ENCODE data around the gene MTMR8.
"Not testable (repeated sequence)": the region's sequence is repeated elsewhere in the genome, so short reads cannot be mapped to it uniquely, and the experiment has no call there.

The MTMR8 gene

GRCh38 chrX:64380789-64381188, 14.5 kb downstream of the MTMR8 start:
- not testable (repeated sequence) for H3K36me3 ChIP-seq (ENCODE audit: control insufficient read depth, low read depth, low read length); H3K27me3 ChIP-seq (ENCODE audit: control insufficient read depth, insufficient read depth, low read length); H3K4me3 ChIP-seq (ENCODE audit: low read length); H3K4me1 ChIP-seq (ENCODE audit: control insufficient read depth, low read depth, low read length); H3K27ac ChIP-seq (ENCODE audit: low read length); H3K9ac ChIP-seq (ENCODE audit: low read length)
- H3K9me3 ChIP-seq (ENCODE audit: control insufficient read depth, low read depth, low read length), result peaks cover 38% of the 10 kb centered on the region

DNA sequence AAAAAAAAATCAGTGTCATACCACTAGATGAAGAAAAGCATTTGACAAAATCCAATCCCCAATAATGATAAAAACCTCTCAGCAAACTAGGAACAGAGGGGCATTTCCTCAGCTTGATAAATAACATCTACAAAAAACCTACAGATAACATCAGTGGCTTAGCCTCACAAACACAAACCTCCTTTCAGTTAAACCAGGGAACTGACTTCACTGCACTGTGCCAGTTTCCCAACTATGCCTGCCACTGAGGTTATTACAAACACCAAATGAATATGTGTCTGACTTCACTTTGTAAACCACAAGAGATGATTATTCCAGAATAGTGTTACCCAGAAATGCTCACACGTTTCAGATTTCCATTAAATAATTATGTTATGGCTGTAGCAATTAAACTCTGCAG, 15.3 kb downstream of the MTMR8 start:
- H3K27me3 ChIP-seq (ENCODE audit: control insufficient read depth, insufficient read depth, low read length), result no peaks in the 10 kb centered on the region
- no peak overlapping the region for H3K9ac ChIP-seq (ENCODE audit: low read length)
- no peak overlapping the region for H3K27ac ChIP-seq (ENCODE audit: low read length)
- no peaks in the 10 kb centered on the region for H3K36me3 ChIP-seq (ENCODE audit: control insufficient read depth, low read depth, low read length)
- no peaks in the 10 kb centered on the region for H3K4me1 ChIP-seq (ENCODE audit: control insufficient read depth, low read depth, low read length)
- no peak overlapping the region for H3K4me3 ChIP-seq (ENCODE audit: low read length)
- peaks cover 37% of the 10 kb centered on the region for H3K9me3 ChIP-seq (ENCODE audit: control insufficient read depth, low read depth, low read length)

DNA sequence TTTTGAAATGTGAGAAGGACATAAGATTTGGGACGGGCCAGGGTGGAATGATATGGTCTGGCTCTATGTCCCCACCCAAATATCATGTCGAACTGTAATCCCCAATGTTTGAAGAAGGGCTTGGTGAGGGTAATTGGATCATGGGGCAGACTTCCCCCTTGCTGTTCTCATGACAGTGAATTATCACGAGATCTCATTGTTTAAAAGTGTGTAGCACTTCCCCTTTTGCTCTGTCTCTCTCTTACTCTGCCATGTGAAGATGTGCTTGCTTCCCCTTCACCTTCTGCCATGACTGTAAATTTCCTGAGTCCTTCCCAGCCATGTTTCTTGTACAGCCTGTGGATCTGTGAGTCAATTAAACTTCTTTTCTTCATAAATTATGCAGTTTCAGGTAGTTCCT, 17.5 kb downstream of the MTMR8 start:
- Histone ChIP-seq H3K4me1 (ENCODE audit: control insufficient read depth, low read depth, low read length) (no peaks in the 10 kb centered on the region), H3K9me3 (ENCODE audit: control insufficient read depth, low read depth, low read length) (peaks cover 28% of the 10 kb centered on the region), H3K27me3 (ENCODE audit: control insufficient read depth, insufficient read depth, low read length) (no peaks in the 10 kb centered on the region)

DNA sequence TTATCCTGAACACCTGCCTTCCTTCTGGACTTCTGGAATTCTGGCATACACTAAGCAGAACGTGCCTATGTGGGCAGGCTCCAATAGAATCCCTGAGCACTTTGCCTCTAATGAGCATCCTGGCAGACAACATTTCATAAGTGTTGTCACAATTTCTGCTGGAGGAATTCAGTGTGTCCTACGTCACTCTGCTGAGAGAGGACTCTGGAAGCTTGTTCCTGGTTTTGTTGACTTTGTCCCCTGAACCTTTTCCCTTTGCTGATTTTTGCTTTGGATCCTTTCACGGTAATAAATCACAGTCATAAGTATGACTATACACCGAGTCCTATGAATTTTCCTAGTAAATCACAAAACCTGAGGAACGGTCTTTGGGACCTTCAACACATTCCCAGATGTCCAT, 43.2 kb downstream of the MTMR8 start:
- H3K27ac ChIP-seq (ENCODE audit: low read length), result no peak overlapping the region
- no peaks in the 10 kb centered on the region for H3K27me3 ChIP-seq (ENCODE audit: control insufficient read depth, insufficient read depth, low read length)
- no peak overlapping the region for H3K9ac ChIP-seq (ENCODE audit: low read length)
- no peaks in the 10 kb centered on the region for H3K36me3 ChIP-seq (ENCODE audit: control insufficient read depth, low read depth, low read length)
- peaks cover 22% of the 10 kb centered on the region for H3K9me3 ChIP-seq (ENCODE audit: control insufficient read depth, low read depth, low read length)
- H3K4me3 ChIP-seq (ENCODE audit: low read length), result no peak overlapping the region
- H3K4me1 ChIP-seq (ENCODE audit: control insufficient read depth, low read depth, low read length), result no peaks in the 10 kb centered on the region

More for the DNA sequence above, 17.5 kb downstream of the MTMR8 start:
- no peak overlapping the region for H3K4me3 ChIP-seq (ENCODE audit: low read length)
- H3K36me3 ChIP-seq (ENCODE audit: control insufficient read depth, low read depth, low read length), result no peaks in the 10 kb centered on the region
- H3K9ac ChIP-seq (ENCODE audit: low read length), result no peak overlapping the region
- H3K27ac ChIP-seq (ENCODE audit: low read length), result no peak overlapping the region

- H3K4me3 ChIP-seq (ENCODE audit: low read length), result no peak overlapping the region
- H3K9ac ChIP-seq (ENCODE audit: low read length), result no peak overlapping the region
- H3K27ac ChIP-seq (ENCODE audit: low read length), result no peak overlapping the region
- H3K36me3 ChIP-seq (ENCODE audit: control insufficient read depth, low read depth, low read length), result no peaks in the 10 kb centered on the region
- peaks cover 26% of the 10 kb centered on the region for H3K9me3 ChIP-seq (ENCODE audit: control insufficient read depth, low read depth, low read length)
- H3K27me3 ChIP-seq (ENCODE audit: control insufficient read depth, insufficient read depth, low read length), result no peaks in the 10 kb centered on the region
- no peaks in the 10 kb centered on the region for H3K4me1 ChIP-seq (ENCODE audit: control insufficient read depth, low read depth, low read length)
Measured at GRCh38 chrX:64350521-64350920, 44.7 kb downstream of the MTMR8 start.

DNA sequence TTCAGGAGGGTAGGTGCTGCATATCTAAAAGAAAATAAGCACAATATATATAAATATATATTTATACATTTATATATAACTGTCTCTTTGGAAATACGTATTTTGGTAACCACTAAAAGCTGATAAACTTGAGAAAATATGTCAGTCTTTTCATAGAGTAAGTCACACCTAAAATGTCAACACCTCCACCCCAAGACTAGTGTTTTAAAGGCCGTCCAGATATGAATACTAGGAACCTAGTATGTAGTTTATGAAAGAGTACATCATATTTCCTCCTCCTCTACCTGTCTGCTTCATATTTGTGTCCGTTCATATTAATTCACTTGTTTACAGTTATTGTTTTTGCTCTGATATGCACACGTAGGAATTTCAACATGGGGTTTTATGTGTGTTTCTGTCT, 45.2 kb downstream of the MTMR8 start:
- Histone ChIP-seq H3K27ac (ENCODE audit: low read length) (no peak overlapping the region), H3K36me3 (ENCODE audit: control insufficient read depth, low read depth, low read length) (no peaks in the 10 kb centered on the region), H3K4me1 (ENCODE audit: control insufficient read depth, low read depth, low read length) (no peaks in the 10 kb centered on the region), H3K9ac (ENCODE audit: low read length) (no peak overlapping the region), H3K4me3 (ENCODE audit: low read length) (no peak overlapping the region), H3K27me3 (ENCODE audit: control insufficient read depth, insufficient read depth, low read length) (no peaks in the 10 kb centered on the region), H3K9me3 (ENCODE audit: control insufficient read depth, low read depth, low read length) (peaks cover 26% of the 10 kb centered on the region)

DNA sequence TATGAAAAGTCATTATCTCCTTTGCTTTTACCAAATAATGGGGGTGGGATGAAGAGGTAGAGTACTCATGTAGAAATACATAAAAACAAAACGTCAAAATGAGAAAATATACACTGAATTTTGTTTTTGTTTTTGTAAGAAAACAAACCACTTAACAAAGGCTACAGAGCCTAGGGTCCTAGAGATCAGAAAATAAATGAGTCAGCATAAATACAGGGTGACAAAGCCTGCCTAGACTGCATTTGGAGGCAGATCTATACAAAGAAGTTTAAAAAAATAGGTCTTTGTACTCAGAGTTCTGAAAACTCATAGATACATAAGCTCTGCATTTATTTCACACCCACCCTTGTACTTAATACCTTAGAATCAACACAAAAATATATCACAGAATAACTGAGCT, 52.4 kb downstream of the MTMR8 start:
- no peaks in the 10 kb centered on the region for H3K36me3 ChIP-seq (ENCODE audit: control insufficient read depth, low read depth, low read length)
- H3K27ac ChIP-seq (ENCODE audit: low read length), result no peak overlapping the region
- H3K9ac ChIP-seq (ENCODE audit: low read length), result no peak overlapping the region
- H3K9me3 ChIP-seq (ENCODE audit: control insufficient read depth, low read depth, low read length), result peaks cover 44% of the 10 kb centered on the region
- no peaks in the 10 kb centered on the region for H3K4me1 ChIP-seq (ENCODE audit: control insufficient read depth, low read depth, low read length)
- H3K27me3 ChIP-seq (ENCODE audit: control insufficient read depth, insufficient read depth, low read length), result no peaks in the 10 kb centered on the region
- no peak overlapping the region for H3K4me3 ChIP-seq (ENCODE audit: low read length)

DNA sequence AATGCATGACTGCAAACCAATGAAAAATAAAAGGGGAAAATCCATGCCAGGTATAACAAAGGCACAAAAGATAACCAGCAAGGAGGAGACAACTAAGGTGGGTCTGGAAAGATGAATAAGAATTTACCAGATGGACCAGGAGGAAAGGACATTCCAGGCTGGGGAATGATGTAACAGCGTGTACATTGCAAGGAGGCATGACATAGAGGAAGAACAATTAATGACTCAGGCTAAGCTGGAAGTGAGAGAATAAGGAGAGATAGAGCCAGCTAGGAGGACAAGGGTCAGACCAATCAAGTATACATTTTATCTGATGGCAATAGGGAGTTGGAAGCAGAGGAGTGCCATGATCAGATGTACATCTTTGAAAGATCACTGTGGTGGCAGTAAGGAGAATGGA, 57.0 kb downstream of the MTMR8 start:
- H3K36me3 ChIP-seq (ENCODE audit: control insufficient read depth, low read depth, low read length), result no peaks in the 10 kb centered on the region
- no peak overlapping the region for H3K9ac ChIP-seq (ENCODE audit: low read length)
- no peak overlapping the region for H3K27ac ChIP-seq (ENCODE audit: low read length)
- no peak overlapping the region for H3K4me3 ChIP-seq (ENCODE audit: low read length)
- no peaks in the 10 kb centered on the region for H3K27me3 ChIP-seq (ENCODE audit: control insufficient read depth, insufficient read depth, low read length)
- H3K4me1 ChIP-seq (ENCODE audit: control insufficient read depth, low read depth, low read length), result no peaks in the 10 kb centered on the region
- peaks cover 43% of the 10 kb centered on the region for H3K9me3 ChIP-seq (ENCODE audit: control insufficient read depth, low read depth, low read length)

DNA sequence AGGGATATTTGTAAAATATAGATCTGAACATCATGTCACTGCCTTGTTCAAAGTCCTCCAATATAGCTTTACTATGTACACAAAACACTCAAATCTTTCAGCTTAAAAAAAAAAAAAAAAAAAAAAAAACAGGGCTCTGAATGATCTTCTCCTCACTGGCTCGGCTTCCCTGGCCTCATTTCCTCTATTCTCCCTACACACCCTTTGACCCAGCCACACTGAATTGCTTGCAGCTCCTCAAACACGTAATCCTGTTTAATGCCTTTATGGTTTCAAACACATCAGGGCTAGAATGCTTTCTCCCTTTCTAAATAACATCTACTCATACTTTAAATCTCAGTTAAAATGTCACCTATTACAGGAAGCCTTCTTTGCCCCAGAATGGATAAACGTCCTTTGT, 60.8 kb downstream of the MTMR8 start:
- H3K9ac ChIP-seq (ENCODE audit: low read length), result no peak overlapping the region
- no peak overlapping the region for H3K4me3 ChIP-seq (ENCODE audit: low read length)
- H3K27ac ChIP-seq (ENCODE audit: low read length), result no peak overlapping the region
- H3K4me1 ChIP-seq (ENCODE audit: control insufficient read depth, low read depth, low read length), result no peaks in the 10 kb centered on the region
- peaks cover 36% of the 10 kb centered on the region for H3K9me3 ChIP-seq (ENCODE audit: control insufficient read depth, low read depth, low read length)
- H3K27me3 ChIP-seq (ENCODE audit: control insufficient read depth, insufficient read depth, low read length), result no peaks in the 10 kb centered on the region
- H3K36me3 ChIP-seq (ENCODE audit: control insufficient read depth, low read depth, low read length), result no peaks in the 10 kb centered on the region

DNA sequence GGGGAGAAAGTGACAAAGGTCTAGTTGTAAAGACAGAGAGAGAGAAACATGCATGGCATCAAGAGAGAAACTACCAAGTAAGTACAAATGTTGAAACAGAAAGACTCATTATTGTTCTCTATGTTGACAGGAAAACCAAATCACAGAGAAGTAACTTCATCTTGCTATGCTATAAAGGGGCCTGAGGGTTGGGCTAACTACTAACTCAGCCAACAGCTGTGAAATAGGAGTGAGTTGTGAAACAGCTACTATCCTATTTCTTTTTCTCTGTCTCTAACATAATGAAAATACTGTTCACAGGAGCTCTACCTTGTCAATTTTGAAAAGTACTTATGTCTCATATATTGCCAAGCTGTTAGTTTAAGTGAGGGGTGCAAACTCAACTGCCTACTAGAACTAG, 65.0 kb downstream of the MTMR8 start:
- H3K36me3 ChIP-seq (ENCODE audit: control insufficient read depth, low read depth, low read length), result no peaks in the 10 kb centered on the region
- peaks cover 29% of the 10 kb centered on the region for H3K9me3 ChIP-seq (ENCODE audit: control insufficient read depth, low read depth, low read length)
- H3K4me1 ChIP-seq (ENCODE audit: control insufficient read depth, low read depth, low read length), result no peaks in the 10 kb centered on the region
- no peak overlapping the region for H3K27ac ChIP-seq (ENCODE audit: low read length)
- no peaks in the 10 kb centered on the region for H3K27me3 ChIP-seq (ENCODE audit: control insufficient read depth, insufficient read depth, low read length)
- H3K9ac ChIP-seq (ENCODE audit: low read length), result no peak overlapping the region
- no peak overlapping the region for H3K4me3 ChIP-seq (ENCODE audit: low read length)

GRCh38 chrX:64321507-64321906, 73.7 kb downstream of the MTMR8 start:
- Histone ChIP-seq H3K27ac (ENCODE audit: low read length) (no peak overlapping the region), H3K4me3 (ENCODE audit: low read length) (no peak overlapping the region), H3K27me3 (ENCODE audit: control insufficient read depth, insufficient read depth, low read length) (no peaks in the 10 kb centered on the region), H3K9ac (ENCODE audit: low read length) (no peak overlapping the region), H3K9me3 (ENCODE audit: control insufficient read depth, low read depth, low read length) (peaks cover 27% of the 10 kb centered on the region), H3K4me1 (ENCODE audit: control insufficient read depth, low read depth, low read length) (no peaks in the 10 kb centered on the region), H3K36me3 (ENCODE audit: control insufficient read depth, low read depth, low read length) (no peaks in the 10 kb centered on the region)

DNA sequence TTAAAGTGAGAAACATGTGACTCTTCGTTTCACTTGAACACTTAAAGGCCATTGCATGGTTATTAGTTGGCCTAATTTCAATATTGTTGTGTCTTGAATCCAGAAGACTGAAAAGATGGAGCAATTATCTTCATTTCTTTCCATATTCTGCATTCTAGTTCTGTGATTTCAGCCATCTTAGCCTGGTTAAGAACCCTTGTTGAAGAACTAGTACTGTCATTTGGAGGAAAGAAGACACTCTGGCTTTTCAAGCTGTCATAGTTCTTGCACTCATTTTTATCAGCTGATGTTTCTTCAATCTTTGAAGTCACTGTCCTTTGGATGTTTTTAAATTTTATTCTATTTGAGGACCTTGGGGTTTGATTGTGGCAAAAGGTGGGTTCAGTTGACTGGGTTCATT, 81.6 kb downstream of the MTMR8 start:
- Histone ChIP-seq H3K4me3 (ENCODE audit: low read length) (no peak overlapping the region), H3K36me3 (ENCODE audit: control insufficient read depth, low read depth, low read length) (no peaks in the 10 kb centered on the region), H3K4me1 (ENCODE audit: control insufficient read depth, low read depth, low read length) (no peaks in the 10 kb centered on the region), H3K27me3 (ENCODE audit: control insufficient read depth, insufficient read depth, low read length) (no peaks in the 10 kb centered on the region), H3K9ac (ENCODE audit: low read length) (no peak overlapping the region), H3K9me3 (ENCODE audit: control insufficient read depth, low read depth, low read length) (peaks cover 34% of the 10 kb centered on the region), H3K27ac (ENCODE audit: low read length) (no peak overlapping the region)
